Head of caudate nucleus (tissue), 42 donors: ENCODE results near the gene ABAT.
"Not testable (repeated sequence)": the region's sequence is repeated elsewhere in the genome, so short reads cannot be mapped to it uniquely, and the experiment has no call there.

Experiments used
- DNase-seq, 42 donors: peaks; one replicate each; pipeline versions ENCODE4 v3.0.0 to v3.0.0-alpha.2; 2020 to 2021; ENCODE audit warnings: mixed read lengths in 7 of 42
- intact Hi-C: fragments of 100-400 bp; cut with DNase I; formaldehyde crosslinking; loops from one replicate; pipeline ENCODE4 v1.15.0; 2022

The ABAT gene

DNA sequence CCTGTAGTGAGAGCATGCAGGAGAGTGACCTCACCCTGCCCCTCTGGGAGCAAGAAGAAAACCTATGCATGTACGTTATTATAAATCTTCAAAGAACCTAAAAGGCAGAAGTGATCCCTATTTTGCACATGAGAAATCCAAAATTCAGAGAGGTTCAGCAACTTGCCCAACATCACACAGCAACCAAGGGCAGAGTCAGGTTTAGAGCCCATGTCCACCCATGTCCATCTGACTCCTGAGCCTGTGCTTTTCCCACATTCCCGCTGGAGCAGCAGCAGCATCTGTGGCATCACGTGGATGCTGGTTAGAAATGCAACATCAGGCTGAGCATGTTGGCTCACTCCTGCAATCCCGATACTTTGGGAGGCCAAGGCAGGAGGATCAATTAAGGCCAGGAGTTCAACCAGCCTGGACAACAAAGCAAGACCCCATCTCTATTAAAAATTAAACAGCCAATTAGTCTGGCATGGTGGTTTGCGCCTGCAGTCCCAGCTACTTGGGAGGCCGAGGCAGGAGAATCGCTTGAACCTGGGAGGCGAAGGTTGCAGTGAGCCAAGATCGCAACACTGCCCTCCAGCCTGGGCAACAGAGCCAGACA, 26.6 kb upstream of the ABAT start:
- no peak for DNase-seq
- intact Hi-C loops, result no loop called here

DNA sequence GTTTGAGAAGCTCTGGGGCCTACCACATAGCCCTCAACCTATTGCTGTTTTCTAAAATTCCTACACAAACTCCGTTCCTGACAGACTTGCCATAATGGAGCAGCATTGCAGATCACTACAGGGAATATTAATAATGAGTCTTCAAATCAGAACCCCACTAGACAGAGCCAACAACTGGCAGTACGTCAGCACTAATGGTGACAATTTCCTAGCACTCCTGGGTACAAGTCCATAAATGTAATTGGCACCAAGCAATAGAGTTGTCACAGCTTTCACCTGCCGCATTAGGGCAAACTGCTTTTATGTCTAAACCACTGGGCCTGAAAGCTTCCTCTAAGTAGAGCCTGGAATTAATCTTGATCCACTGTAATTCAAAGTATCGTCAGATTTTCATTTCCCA, 25.5 kb upstream of the ABAT start:
- intact Hi-C loops, result no loop called here
- DNase-seq, result no peak

DNA sequence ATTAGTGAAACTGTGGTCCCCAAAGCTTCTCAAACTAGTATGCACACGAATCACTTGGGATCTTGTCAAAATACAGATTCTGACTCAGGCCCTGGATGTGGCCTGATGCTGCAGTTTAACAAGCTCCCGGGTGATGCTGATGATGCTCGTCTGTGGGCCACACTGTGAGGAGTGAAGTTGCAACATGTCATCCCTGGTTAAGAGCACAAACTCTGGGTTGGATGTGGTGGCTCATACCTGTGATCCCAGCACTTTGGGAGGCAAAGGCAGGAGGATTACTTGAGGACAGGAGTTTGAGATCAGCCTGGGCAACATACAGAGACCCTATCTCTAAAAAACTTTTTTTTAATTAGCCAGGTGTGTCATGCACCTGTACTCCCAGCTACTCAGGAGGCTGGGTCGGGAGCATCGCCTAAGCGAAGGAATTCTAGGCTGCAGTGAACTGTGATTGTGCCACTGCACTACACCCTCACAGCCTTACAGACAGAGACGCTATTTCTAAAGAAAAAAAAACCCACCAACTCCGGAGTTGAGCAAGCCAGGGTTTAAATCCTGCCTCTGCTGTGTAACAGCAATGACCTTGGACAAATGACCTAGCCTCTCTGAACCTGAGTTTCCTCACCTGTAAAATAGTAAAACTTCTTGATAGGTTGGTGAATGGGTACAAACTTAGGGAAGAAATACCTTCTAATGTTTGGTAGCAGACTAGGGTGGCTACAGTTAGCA, 24.4 kb upstream of the ABAT start:
- no peak for DNase-seq
- intact Hi-C loops, result no loop called here

GRCh38 chr16:8651958-8652357, 22.5 kb upstream of the ABAT start:
- DNase-seq, result peak in 33 of 42 donors; percentile 20 to 74 (median 47)
- intact Hi-C loops, result not testable (repeated sequence)

- DNase-seq, result peak in 2 of 42 donors; percentile 21 to 54
- intact Hi-C loops, result no loop called here
These were observed 19.2 kb upstream of the ABAT start for GRCh38 chr16:8655184-8655717.

GRCh38 chr16:8656376-8656775, 18.0 kb upstream of the ABAT start:
- intact Hi-C loops, result no loop called here
- DNase-seq, result peak in 21 of 42 donors; percentile 16 to 75 (median 47)

DNA sequence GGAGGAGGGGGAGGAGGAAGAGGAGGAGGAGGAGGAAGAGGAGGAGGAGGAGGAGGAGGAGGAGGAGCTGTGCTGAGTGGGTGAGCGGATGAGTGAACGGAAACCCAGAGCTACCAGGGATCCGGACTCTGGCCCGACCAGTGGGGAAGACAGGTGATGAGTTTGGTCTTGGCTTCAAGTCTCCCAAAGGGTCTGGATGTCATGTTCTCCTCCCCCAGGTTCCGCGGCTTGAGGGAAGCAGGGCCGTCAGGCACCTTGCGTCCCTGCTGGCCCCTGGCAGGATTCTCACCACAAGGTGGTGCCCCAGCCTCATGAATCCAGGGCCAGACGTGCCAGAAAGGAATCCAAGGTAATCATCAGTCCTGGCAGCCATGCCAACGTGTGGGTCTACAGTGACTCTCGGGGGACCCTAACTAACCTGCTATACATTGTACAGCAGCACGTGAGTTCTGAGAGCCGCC, 13.5 kb upstream of the ABAT start:
- DNase-seq, result peak; percentile 54 to 90 (median 74)
- intact Hi-C loops, result loop anchor here (5.0 kb wide), 1 partner anchor 356 kb away; no protein-coding TSS in a partner anchor

DNA sequence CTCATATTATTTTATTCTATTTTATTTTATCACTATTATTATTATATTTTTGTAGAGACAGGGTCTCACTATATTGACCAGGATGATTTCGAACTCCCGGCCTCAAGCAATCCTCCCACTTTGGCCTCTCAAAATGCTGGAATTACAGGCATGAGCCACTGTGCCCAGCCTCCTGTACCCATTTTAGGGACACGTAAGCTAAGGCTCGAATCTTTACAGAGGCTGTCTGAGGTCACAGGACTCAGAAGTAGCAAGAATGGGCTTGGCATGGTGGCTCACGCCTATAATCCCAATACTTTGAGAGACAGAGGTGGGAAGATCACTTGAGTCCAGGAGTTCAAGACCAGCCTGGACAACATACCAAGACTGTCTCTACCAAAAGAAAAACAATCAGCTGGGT, 12.7 kb upstream of the ABAT start:
- DNase-seq, result no peak
- intact Hi-C loops, result loop anchor here (5.0 kb wide), 1 partner anchor 356 kb away; no protein-coding TSS in a partner anchor

DNA sequence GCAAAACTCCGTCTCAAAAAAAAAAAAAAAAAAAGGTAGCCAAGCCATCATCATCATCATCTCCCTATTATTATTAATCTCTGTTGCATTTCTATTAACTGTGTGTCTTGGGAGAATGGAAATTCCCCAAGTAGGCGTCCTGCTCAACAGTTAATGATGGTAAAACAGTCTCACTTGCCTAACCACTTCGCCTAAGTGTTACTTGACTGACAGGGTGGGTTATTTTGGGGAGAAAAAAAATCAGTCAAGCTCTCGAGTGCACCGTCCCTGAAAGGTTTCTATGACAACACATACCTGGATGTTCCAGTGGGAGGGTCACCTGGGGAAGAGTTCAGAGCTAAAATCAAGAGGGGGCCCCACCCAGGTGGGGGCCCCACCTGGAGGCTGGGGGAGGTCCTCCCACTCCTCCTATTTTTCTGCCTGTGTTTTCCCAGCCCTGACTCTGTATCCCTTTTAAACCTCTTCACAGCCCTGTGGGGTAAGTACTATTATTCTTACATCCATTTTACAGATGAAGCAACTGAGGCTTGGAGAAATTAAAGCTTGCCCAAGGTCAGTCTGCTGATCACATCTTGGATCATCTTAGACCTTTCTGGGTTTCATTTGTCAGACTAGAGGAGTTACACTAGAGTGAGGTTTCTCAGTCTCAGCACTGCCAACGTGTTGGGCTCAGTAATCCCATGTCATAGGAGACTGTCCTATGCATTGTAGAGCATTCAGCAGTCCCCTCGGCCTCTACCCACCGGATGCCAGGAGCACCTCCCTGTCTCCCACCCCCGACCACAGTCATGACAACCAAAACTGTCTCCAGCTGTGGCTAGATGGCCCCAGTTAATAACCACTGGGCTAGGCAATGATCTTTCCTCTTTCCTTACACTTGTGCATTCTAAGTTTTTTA, 11.0 kb upstream of the ABAT start:
- DNase-seq, result peak in 23 of 42 donors; percentile 6 to 75 (median 35)
- intact Hi-C loops, result loop anchor here (5.0 kb wide), 1 partner anchor 354 kb away; no protein-coding TSS in a partner anchor

DNA sequence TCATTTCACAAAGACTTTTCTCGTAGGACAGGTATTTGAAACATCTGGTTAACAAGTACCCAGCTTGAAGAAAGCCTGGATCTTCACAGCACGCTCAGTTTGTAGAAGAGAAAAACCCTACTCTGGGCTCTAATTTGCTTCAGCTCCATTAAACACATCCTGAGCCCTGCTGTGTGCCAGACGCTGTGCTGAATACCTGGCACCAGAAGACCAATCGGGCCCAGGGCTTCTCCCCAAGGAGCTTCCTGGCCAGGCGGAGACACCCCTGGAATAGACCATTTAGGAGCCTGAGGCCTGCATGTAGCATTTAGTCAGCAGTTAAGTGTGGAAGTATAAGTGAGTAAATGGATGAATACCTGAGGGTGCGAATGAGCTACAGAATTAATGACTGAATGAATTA, 8.9 kb upstream of the ABAT start:
- intact Hi-C loops, result no loop called here
- DNase-seq, result no peak

GRCh38 chr16:8667492-8667891, 6.9 kb upstream of the ABAT start:
- intact Hi-C loops, result no loop called here
- DNase-seq, result no peak

GRCh38 chr16:8668113-8668512, 6.3 kb upstream of the ABAT start:
- intact Hi-C loops, result no loop called here
- no peak for DNase-seq

DNA sequence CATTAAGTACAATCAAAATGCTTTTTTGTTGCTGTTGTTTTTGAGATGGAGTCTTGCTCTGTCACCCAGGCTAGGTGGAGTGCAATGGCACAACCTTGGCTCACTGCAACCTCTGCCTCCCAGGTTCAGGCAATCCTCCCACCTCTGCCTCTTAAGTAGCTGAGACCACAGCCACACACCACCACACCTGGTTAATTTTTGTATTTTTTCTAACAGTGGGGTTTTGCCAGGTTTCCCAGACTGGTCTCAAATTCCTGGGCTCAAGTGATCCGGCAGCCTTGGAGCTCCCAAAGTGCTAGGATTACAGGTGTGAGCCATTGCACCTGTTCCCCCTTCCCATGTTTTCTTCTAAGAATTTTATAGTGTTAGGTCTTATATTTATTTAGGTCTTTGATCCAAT, 4.9 kb upstream of the ABAT start:
- intact Hi-C loops, result no loop called here
- DNase-seq, result no peak

DNA sequence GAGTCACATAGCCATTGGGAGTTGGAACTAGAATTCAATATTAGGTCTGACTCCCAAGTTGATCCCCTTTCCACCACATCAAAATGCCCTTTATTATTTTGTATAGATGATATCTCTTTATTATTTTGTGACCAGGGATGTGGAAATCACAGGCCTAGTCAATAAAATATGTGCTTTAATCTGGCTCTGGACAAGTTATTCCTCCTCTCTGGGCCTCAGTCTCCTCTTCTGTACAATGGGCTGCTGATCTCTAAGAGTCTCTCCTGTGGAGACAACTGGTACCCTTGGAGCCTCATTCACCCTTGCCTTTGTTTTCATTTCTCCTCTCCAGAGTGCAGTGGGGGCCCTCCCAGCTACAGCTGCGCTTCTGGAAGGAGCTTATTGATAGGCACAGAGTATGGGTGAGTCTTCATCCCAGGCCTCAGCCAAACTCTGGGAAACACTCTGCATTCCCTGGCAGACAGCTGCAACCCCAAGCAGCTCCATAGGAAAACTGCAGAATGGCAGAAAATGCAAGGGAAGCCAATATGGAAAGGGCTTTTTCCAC, 4.3 kb upstream of the ABAT start:
- intact Hi-C loops, result loop anchor here (10.0 kb wide), 1 partner anchor 195 kb away; the partner anchor contains the start of gene CARHSP1
- no peak for DNase-seq

DNA sequence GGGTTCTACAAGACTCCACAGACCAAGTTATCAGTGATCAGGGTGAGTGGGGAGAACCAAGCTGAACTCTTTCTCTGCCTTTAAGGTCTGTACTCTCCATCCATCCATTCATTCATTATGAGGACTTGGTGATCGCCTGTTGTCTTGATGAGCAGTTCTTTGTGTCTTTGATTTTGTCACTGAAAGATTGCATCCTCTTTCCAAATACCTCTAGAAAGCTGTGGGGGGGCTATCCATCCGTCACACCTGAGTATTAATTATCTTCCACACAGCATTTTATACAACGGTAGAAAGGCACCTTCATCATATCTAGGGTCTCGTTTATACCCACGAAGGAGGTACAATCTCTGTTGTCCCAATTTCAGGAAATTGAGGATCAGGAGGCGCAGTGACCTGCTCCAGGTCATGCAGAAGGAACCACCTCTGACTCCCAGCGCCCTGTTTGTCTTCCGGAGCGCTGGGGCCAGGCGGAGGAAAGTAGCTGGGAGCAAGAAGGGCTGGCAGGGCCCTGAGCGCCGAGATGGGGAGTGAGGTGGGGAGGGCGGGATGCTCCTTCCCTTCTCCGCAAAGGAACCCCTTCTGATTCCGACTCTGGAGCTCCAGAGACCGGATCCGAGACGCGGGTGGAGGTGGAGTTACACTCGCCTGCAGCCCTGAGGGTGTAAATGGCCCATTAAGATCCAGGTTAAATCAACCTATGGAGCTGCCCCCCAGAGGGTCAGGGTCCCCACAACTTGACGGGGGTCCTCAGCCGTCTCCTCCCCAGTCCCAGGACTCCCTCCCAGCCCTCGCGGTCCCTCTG, 605 bp upstream of the ABAT start:
- peak in 13 of 42 donors; percentile 9 to 61 (median 51) for DNase-seq
- intact Hi-C loops, result loop anchor here (10.0 kb wide), 1 partner anchor 191 kb away; the partner anchor contains the start of gene CARHSP1

DNA sequence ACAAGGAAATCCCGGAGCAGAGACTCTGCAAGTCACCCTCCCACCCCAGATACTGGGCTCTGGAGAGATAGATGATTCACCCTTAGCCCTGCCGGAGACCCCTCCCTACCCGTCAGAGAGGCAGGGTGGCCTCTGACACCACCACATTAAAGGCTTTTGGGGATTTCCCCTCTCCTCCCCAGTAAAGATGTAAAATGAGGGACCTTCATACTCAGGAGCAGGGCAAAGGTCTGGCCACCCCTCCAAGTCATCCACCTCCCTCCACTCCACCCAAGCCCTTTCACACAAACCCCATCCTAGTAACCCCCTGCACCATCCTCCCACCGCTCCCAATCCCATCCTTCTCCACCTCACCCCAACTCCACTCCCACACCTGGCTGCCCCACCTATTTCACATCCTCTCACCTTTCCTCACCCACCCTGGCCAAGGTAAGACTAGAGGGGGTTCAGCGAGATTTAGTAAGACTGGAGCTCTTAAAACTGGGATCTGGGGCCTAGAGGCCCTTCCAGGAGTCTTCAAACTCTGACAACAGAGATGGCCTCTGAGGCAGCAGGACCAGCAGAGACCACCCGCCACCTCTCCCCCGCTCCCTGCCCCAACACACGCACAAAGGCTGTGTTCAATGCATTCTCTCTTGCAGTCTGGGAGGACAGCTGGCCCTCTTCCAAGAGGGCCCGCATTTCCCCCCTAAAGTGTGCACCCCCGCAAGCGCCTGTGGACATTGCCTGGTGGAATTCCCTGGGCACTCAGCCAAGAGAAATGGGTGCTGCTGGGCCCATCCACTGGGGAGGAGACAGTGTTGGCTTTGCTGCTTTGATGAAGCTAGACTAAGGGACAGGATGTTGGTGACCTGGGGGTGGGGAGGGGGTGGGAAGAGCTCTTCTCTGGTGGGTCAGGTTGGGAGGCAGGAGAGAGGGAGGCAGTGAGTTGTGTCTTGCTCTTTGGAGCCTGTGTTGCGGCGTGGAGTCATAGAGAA, 1.1 kb downstream of the ABAT start:
- intact Hi-C loops, result loop anchor here (5.0 to 10.0 kb wide), 2 partner anchors 122 to 189 kb away; partner anchors contain the start of genes CARHSP1, PMM2 and TMEM186
- peak in 2 of 42 donors; percentile 14 to 21 for DNase-seq

DNA sequence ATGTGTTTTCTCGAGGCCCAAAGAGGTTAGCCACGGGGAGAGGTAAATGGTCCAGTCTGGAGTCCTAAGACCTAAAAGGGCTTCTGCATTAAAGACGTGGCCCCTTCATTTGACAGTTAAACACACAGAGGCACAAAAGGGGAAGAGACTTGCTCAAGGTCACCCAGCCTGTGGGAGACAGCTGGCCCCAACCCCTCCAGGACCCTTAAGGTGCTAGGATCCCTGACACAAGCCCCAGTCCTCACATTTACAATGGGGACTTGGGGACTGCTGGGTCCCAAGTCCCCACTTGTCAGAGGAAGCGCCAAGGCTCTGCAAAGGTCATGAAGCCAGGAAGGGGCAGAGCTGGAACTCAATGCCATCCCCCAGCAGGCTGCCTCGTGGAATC, 1.7 kb downstream of the ABAT start:
- intact Hi-C loops, result loop anchor here (5.0 to 10.0 kb wide), 2 partner anchors 121 to 189 kb away; partner anchors contain the start of genes CARHSP1, PMM2 and TMEM186
- no peak for DNase-seq
